SU-DHL-6 (cell line): Measurements from ENCODE around the gene CCNI.

Experiments used
- EZH2phosphoT487 ChIP-seq: fragments of 200-600 bp; sonication (generic), shearing (Covaris generic); conservative IDR thresholded peaks from 2 replicates; pipeline ENCODE4 v1.6.1; 2018; ENCODE audit warnings: mild to moderate bottlenecking, antibody characterized with exemption, low read length, moderate library complexity, mixed read lengths
- TF ChIP-seq, protein P1 (sequence below): fragments of 200-600 bp; sonication (generic); IDR thresholded peaks from one replicate; pipeline ENCODE4 v1.5.1; 2017; ENCODE audit warnings: antibody characterized with exemption, mild to moderate bottlenecking, low read length, moderate library complexity; ENCODE audit not compliant: insufficient read depth, poor library complexity, severe bottlenecking

DNA sequence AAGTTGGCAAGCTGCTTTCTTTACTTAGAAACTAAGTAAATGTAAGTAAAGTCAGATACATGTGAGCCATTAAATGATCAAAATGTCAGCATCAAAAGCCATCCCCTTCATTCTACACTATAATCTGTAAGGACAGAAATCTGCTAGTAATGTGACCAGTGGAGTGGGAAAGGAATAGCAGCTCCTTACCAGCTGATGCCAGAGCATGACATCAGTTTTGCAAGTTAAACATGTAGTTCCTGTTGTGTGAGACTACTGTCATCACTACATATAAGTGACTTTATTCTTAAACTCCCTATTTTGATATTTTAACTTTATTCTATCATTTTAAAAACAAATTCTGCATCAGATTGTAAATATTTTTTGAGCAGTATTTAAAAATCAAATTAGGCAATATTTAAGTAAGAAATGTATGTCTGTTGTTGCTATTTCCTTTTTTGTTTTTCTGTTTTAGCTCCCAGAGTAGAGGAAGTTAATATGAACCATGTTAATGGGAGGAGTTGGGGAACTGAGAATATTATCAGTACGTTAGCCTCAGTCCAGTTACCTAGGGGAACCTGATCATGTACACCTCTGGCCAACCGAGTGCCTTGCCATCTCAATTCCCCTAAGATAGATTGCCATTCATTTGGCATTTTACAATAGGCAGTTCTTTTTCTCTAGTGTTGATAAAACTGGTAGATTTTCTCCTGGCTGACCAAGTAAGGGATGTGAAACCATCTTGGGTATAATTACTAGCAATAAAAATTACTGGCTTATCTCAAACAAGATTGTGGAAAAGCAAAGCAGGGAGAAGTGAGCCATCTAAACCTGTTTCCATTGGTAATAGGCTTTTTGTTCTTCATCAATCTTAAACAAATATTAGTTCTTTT lies 34.7 kb downstream of the CCNI start:
- TF ChIP-seq, protein P1, sequence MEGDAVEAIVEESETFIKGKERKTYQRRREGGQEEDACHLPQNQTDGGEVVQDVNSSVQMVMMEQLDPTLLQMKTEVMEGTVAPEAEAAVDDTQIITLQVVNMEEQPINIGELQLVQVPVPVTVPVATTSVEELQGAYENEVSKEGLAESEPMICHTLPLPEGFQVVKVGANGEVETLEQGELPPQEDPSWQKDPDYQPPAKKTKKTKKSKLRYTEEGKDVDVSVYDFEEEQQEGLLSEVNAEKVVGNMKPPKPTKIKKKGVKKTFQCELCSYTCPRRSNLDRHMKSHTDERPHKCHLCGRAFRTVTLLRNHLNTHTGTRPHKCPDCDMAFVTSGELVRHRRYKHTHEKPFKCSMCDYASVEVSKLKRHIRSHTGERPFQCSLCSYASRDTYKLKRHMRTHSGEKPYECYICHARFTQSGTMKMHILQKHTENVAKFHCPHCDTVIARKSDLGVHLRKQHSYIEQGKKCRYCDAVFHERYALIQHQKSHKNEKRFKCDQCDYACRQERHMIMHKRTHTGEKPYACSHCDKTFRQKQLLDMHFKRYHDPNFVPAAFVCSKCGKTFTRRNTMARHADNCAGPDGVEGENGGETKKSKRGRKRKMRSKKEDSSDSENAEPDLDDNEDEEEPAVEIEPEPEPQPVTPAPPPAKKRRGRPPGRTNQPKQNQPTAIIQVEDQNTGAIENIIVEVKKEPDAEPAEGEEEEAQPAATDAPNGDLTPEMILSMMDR: no peak
- no peak for TF ChIP-seq EZH2phosphoT487
